HepG2 (cell line): ENCODE results near the gene RACGAP1. TPM values are rescaled to one million over a fixed set of nuclear protein-coding genes. Genes with fewer than 3 reads are reported as not detected.

ENCODE experiments used
- ARID3A ChIP-seq: IDR thresholded peaks from 2 replicates; pipeline ENCODE4 v1.6.1; 2012; ENCODE audit warnings: low read depth, low read length, improper control_type of control experiment
- DR1 ChIP-seq: sonication (generic); formaldehyde crosslinking; IDR thresholded peaks from 2 replicates; pipeline ENCODE4 v1.8.0; 2021; ENCODE audit warnings: mild to moderate bottlenecking, missing genetic modification reagents, inconsistent platforms
- KLF11 ChIP-seq: IDR thresholded peaks from 2 replicates; pipeline ENCODE4 v1.6.1; 2016; ENCODE audit warnings: missing compliant biosample characterization
- SAP130 ChIP-seq: IDR thresholded peaks from 2 replicates; pipeline ENCODE4 v1.6.1; 2016; ENCODE audit warnings: low read depth
- WIZ ChIP-seq: sonication (generic); formaldehyde crosslinking; IDR thresholded peaks from 2 replicates; pipeline ENCODE4 v1.5.1; 2020; ENCODE audit warnings: mild to moderate bottlenecking, missing genetic modification reagents
- ZBTB40 ChIP-seq, 2 experiments: fragments of 450-650 bp in 1 of 2; sonication (generic) in 1 of 2; formaldehyde crosslinking in 1 of 2; IDR thresholded peaks; 2 replicates each; pipeline versions ENCODE4 v1.6.1 to v1.8.0; 2016 to 2022; ENCODE audit warnings: antibody characterized with exemption in 1 of 2, mild to moderate bottlenecking in 1 of 2, missing genetic modification reagents in 1 of 2
- ZIK1 ChIP-seq: sonication (generic); formaldehyde crosslinking; IDR thresholded peaks from 2 replicates; pipeline ENCODE4 v1.5.0; 2020; ENCODE audit warnings: mild to moderate bottlenecking, low read depth, missing genetic modification reagents, borderline replicate concordance
- ZNF30 ChIP-seq: sonication (generic); formaldehyde crosslinking; IDR thresholded peaks from 2 replicates; pipeline ENCODE4 v1.5.0; 2020; ENCODE audit warnings: mild to moderate bottlenecking, missing genetic modification reagents
- ZNF407 ChIP-seq: sonication (generic); formaldehyde crosslinking; IDR thresholded peaks from one replicate; pipeline ENCODE4 v1.5.1; 2020; ENCODE audit warnings: mild to moderate bottlenecking, missing genetic modification reagents; ENCODE audit errors: not compliant biosample characterization
- polyA plus RNA-seq, 8 experiments: library from polyadenylated mRNA; depleted of rRNA in 3 of 8; stranded (reverse) in 7 of 8; unstranded in 1 of 8; fragments of >200 nt; fragmentation: Illumina TruSeq in 4 of 8; extraction: Trizol in 4 of 8; gene quantifications; 2 replicates each; pipeline versions ENCODE4 v1.2.1 to v1.2.3, GENCODE V29; 2011 to 2016; ENCODE audit warnings: low read depth in 4 of 8, missing spikeins in 1 of 8, mixed read lengths in 1 of 8; ENCODE audit not compliant: insufficient read depth in 1 of 8
- total RNA-seq, 5 experiments: library from RNA; depleted of rRNA; stranded (reverse); fragments of >200 nt; fragmentation: Illumina TruSeq; extraction: Trizol; gene quantifications; 2 replicates each; pipeline ENCODE4 v1.2.3, GENCODE V29; 2016; ENCODE audit warnings: low read depth in 1 of 5

The RACGAP1 gene
- total and polyA plus RNA-seq, 2 of the 13 experiments (the other 11 are each of a cell fraction or from before 2014, with no cell fraction given) = 16.7 to 57.9 TPM

GRCh38 chr12:49967042-49967776 is 58.1 kb downstream of the RACGAP1 start (continued):
- TF ChIP-seq ARID3A (no peak), ZIK1 (no peak), KLF11 (CRISPR knock-in tag) (0 out of 2 replicates have a peak, but pooled peaks have one; percentile 51), ZNF30 (CRISPR knock-in tag) (no peak), ZBTB40 (IDR thresholded peaks at IDR 0.05) (no peak), ZBTB40 (CRISPR knock-in tag; IDR thresholded peaks at IDR 0.05) (peak; percentile 31; the same call in 1 of the 2 replicates), WIZ (CRISPR knock-in tag) (0 out of 2 replicates have a peak, but pooled peaks have one; percentile 77), SAP130 (CRISPR knock-in tag) (no peak), ZNF407 (no peak), DR1 (CRISPR knock-in tag) (no peak)
